Measurements from ENCODE around the gene EXTL2.
"Not testable (repeated sequence)": the region's sequence is repeated elsewhere in the genome, so short reads cannot be mapped to it uniquely, and the experiment has no call there.

Gene EXTL2

GRCh38 chr1:100832694-100833428 is 61.8 kb downstream of the EXTL2 start:
- H3K4me3 ChIP-seq (ENCODE audit: low read depth, low read length): no peak overlapping the region
- no peak for TF ChIP-seq CTCF (IDR thresholded peaks at IDR 0.05; ENCODE audit: low read depth, low read length)

DNA sequence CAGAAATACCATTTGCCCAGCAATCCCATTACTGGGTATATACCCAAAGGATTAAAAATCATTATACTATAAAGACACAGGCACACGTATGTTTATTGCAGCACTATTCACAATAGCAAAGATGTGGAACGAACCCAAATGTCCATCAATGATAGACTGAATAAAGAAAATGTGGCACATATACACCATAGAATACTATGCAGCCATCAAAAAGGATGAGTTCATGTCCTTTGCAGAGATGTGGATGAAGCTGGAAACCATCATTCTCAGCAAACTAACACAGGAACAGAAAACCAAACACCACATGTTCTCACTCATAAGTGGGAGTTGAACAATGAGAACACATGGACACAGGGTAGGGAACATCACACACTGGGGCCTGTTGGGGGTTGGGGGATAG is 69.0 kb downstream of the EXTL2 start:
- not testable (repeated sequence) for H3K4me3 ChIP-seq (ENCODE audit: low read depth, low read length)

Measured in WI38 (cell line).